ENCODE results near the gene KCNJ6. TPM values are rescaled to one million over a fixed set of nuclear protein-coding genes. Genes with fewer than 3 reads are reported as not detected.

Gene KCNJ6
- total RNA-seq, 1 donor from 2014 or later = not detected

- Mint-ChIP-seq H3K27me3 (ENCODE audit: insufficient read depth, low read depth) (peaks cover 8% of the 10 kb centered on the region), H3K27ac (no peak overlapping the region), H3K4me3 (no peak overlapping the region), H3K36me3 (no peaks in the 10 kb centered on the region), H3K4me1 (peaks cover 18% of the 10 kb centered on the region), H3K9me3 (no peaks in the 10 kb centered on the region)
- Histone ChIP-seq H3K4me2 (no peak overlapping the region), H3K27me3 (no peaks in the 10 kb centered on the region), H3K79me2 (ENCODE audit: low read depth) (no peaks in the 10 kb centered on the region), H2AFZ (replicated peaks) (no peak overlapping the region), H4K20me1 (ENCODE audit: low read depth) (no peaks in the 10 kb centered on the region), H3K4me1 (peaks cover 5% of the 10 kb centered on the region), H3K9ac (no peak overlapping the region), H3K9me3 (ENCODE audit: low read depth) (no peaks in the 10 kb centered on the region), H3K4me3 (no peak overlapping the region), H3K36me3 (no peaks in the 10 kb centered on the region), H3F3A (ENCODE audit: low read depth) (peaks cover 5% of the 10 kb centered on the region), H3K27ac (no peak overlapping the region)
- no peak for DNase-seq (ENCODE audit: low spot score)
- no peak for TF ChIP-seq CTCF (IDR thresholded peaks at IDR 0.05)
- TF ChIP-seq EZH2 (IDR thresholded peaks at IDR 0.05) = no peak
- no peak for TF ChIP-seq EZH2phosphoT487 (IDR thresholded peaks at IDR 0.05)
These were observed 350.6 kb downstream of the KCNJ6 start for GRCh38 chr21:37565530-37566223.

GRCh38 chr21:37564924-37565529, 351.2 kb downstream of the KCNJ6 start:
- Histone ChIP-seq H3K4me3 (no peak overlapping the region), H3K79me2 (ENCODE audit: low read depth) (no peaks in the 10 kb centered on the region), H3K4me1 (peaks cover 5% of the 10 kb centered on the region), H3K9ac (no peak overlapping the region), H3K9me3 (ENCODE audit: low read depth) (no peaks in the 10 kb centered on the region), H3K27ac (no peak overlapping the region), H3K36me3 (no peaks in the 10 kb centered on the region), H2AFZ (replicated peaks) (no peak overlapping the region), H3K4me2 (peak overlapping the region; percentile 31), H3K27me3 (no peaks in the 10 kb centered on the region), H4K20me1 (ENCODE audit: low read depth) (no peaks in the 10 kb centered on the region), H3F3A (ENCODE audit: low read depth) (peaks cover 5% of the 10 kb centered on the region)
- Mint-ChIP-seq H3K36me3 (no peaks in the 10 kb centered on the region), H3K27me3 (ENCODE audit: insufficient read depth, low read depth) (peaks cover 7% of the 10 kb centered on the region), H3K4me1 (peaks cover 18% of the 10 kb centered on the region), H3K9me3 (no peaks in the 10 kb centered on the region), H3K27ac (no peak overlapping the region), H3K4me3 (peak overlapping the region; percentile 17)
- TF ChIP-seq EZH2 (IDR thresholded peaks at IDR 0.05) = no peak
- DNase-seq (ENCODE audit: low spot score) = peak; percentile 42

GRCh38 chr21:37564341-37564923, 351.8 kb downstream of the KCNJ6 start:
- Histone ChIP-seq H3K9ac (no peak overlapping the region), H3K79me2 (ENCODE audit: low read depth) (no peaks in the 10 kb centered on the region), H3K9me3 (ENCODE audit: low read depth) (no peaks in the 10 kb centered on the region), H3K27ac (no peak overlapping the region), H3K4me1 (peaks cover 5% of the 10 kb centered on the region), H2AFZ (replicated peaks) (no peak overlapping the region), H3K4me2 (peak overlapping the region; percentile 31), H4K20me1 (ENCODE audit: low read depth) (no peaks in the 10 kb centered on the region), H3K36me3 (no peaks in the 10 kb centered on the region), H3K4me3 (no peak overlapping the region), H3F3A (ENCODE audit: low read depth) (peaks cover 5% of the 10 kb centered on the region), H3K27me3 (no peaks in the 10 kb centered on the region)
- Mint-ChIP-seq H3K36me3 (no peaks in the 10 kb centered on the region), H3K4me3 (no peak overlapping the region), H3K27ac (no peak overlapping the region), H3K4me1 (peaks cover 18% of the 10 kb centered on the region), H3K27me3 (ENCODE audit: insufficient read depth, low read depth) (peaks cover 7% of the 10 kb centered on the region), H3K9me3 (no peaks in the 10 kb centered on the region)
- DNase-seq (ENCODE audit: low spot score) = peak; percentile 21
- TF ChIP-seq EZH2 (IDR thresholded peaks at IDR 0.05) = no peak

GRCh38 chr21:37563641-37564340, 352.5 kb downstream of the KCNJ6 start:
- H3K4me1 Mint-ChIP-seq = peaks cover 12% of the 10 kb centered on the region
- Histone ChIP-seq H3K4me3 (no peak overlapping the region), H3K9ac (no peak overlapping the region), H3F3A (ENCODE audit: low read depth) (peaks cover 5% of the 10 kb centered on the region), H3K9me3 (ENCODE audit: low read depth) (no peaks in the 10 kb centered on the region), H3K4me2 (no peak overlapping the region), H3K27ac (no peak overlapping the region), H3K79me2 (ENCODE audit: low read depth) (no peaks in the 10 kb centered on the region), H4K20me1 (ENCODE audit: low read depth) (no peaks in the 10 kb centered on the region), H3K4me1 (peaks cover 5% of the 10 kb centered on the region), H2AFZ (replicated peaks) (no peak overlapping the region), H3K36me3 (no peaks in the 10 kb centered on the region), H3K27me3 (no peaks in the 10 kb centered on the region)
- H3K36me3 Mint-ChIP-seq = no peaks in the 10 kb centered on the region
- H3K27ac Mint-ChIP-seq = no peak overlapping the region
- H3K27me3 Mint-ChIP-seq (ENCODE audit: insufficient read depth, low read depth) = peaks cover 7% of the 10 kb centered on the region
- no peak overlapping the region for H3K4me3 Mint-ChIP-seq
- TF ChIP-seq EZH2 (IDR thresholded peaks at IDR 0.05) = no peak
- no peak for TF ChIP-seq EZH2phosphoT487 (IDR thresholded peaks at IDR 0.05)
- no peak for TF ChIP-seq CTCF (IDR thresholded peaks at IDR 0.05)
- H3K9me3 Mint-ChIP-seq = no peaks in the 10 kb centered on the region
- peak; percentile 44 for DNase-seq (ENCODE audit: low spot score)
